Measurements from ENCODE around the gene TLE2. TPM values are rescaled to one million over a fixed set of nuclear protein-coding genes. Genes with fewer than 3 reads are reported as not detected.

The TLE2 gene
- total and polyA plus RNA-seq, 4 experiments from 2014 or later = 5.5 to 23.1 (median 14.0) TPM

- Mint-ChIP-seq H3K4me3 (peak overlapping the region; percentile 90 to 96 (median 92)), H3K27me3 (no peaks in the 10 kb centered on the region), H3K4me1 (peaks cover 18 to 56% (median 37%) of the 10 kb centered on the region in 4 donors), H3K27ac (peak overlapping the region; percentile 88 to 97 (median 93)), H3K9me3 (no peaks in the 10 kb centered on the region), H3K36me3 (peaks cover 31 to 38% of the 10 kb centered on the region in 2 donors)
- H3K4me1 ChIP-seq (ENCODE audit: insufficient read depth, low read length) = peaks cover 64% of the 10 kb centered on the region
- peak overlapping the region; percentile 63 to 67 for H3K4me3 ChIP-seq (ENCODE audit: low read length in 2 of 2)
- H3K27me3 ChIP-seq (ENCODE audit: insufficient read depth, low read length) = no peaks in the 10 kb centered on the region
- peaks cover 37% of the 10 kb centered on the region for H3K36me3 ChIP-seq (ENCODE audit: insufficient read depth, low read length)
- CTCF ChIA-PET (ENCODE audit: partially characterized antibody) = interaction anchor here (0.6 to 2.4 kb wide), 8 partner anchors 9 to 101 kb away, joined by 3 to 16 read pairs (median 5); no protein-coding TSS in a partner anchor
- DNase-seq = peak; percentile 75 to 87 (median 86)
- peak overlapping the region; percentile 59 for H3K27ac ChIP-seq (ENCODE audit: low read depth, low read length)
- intact Hi-C loops (cut with micrococcal nuclease) = loop anchor here (1.0 to 5.0 kb wide), 6 partner anchors 14 to 279 kb away; partner anchors contain the start of genes NCLN and SGTA
- POLR2A ChIA-PET (ENCODE audit: partially characterized antibody) = interaction anchor here (0.6 to 16.1 kb wide), 21 partner anchors 9 to 585 kb away, joined by 3 to 555 read pairs (median 7); partner anchors contain the start of genes GADD45B, NCLN and TLE6
- H3K9me3 ChIP-seq (ENCODE audit: control insufficient read depth in 1 of 2, low read length in 2 of 2) = no peaks in the 10 kb centered on the region
These were observed 32.4 kb upstream of the TLE2 start for GRCh38 chr19:3061182-3062161.

DNA sequence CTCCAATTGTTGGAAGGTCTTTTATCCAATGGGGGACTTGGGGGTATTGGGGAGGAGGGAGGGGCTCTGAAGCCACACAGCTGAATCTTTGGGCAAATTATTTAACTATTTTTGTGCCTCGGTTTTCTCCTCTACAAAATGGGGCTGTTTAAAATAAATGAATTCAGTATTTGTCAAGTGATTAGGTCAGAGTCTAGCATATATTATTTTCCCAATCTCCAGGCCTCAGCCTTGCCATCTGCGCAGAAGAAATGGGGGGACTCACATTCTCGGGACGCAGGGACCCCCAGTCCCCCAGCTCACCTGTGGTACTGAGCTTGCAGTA, 31.7 kb upstream of the TLE2 start:
- ChIA-PET CTCF (ENCODE audit: partially characterized antibody) (interaction anchor here (0.7 to 2.4 kb wide), 8 partner anchors 8 to 102 kb away, joined by 3 to 16 read pairs (median 5); no protein-coding TSS in a partner anchor), POLR2A (ENCODE audit: partially characterized antibody) (interaction anchor here (0.8 to 16.1 kb wide), 18 partner anchors 9 to 585 kb away, joined by 3 to 555 read pairs (median 7); partner anchors contain the start of genes GADD45B, NCLN and TLE6)
- intact Hi-C loops (cut with micrococcal nuclease) = loop anchor here (1.0 to 5.0 kb wide), 5 partner anchors 14 to 124 kb away; partner anchors contain the start of gene NCLN
- peak overlapping the region; percentile 90 to 96 (median 92) for H3K4me3 Mint-ChIP-seq
- Histone ChIP-seq H3K4me3 (ENCODE audit: low read length in 2 of 2) (peak overlapping the region; percentile 63 to 67), H3K36me3 (ENCODE audit: insufficient read depth, low read length) (peaks cover 40% of the 10 kb centered on the region), H3K9me3 (ENCODE audit: control insufficient read depth in 1 of 2, low read length in 2 of 2) (no peaks in the 10 kb centered on the region), H3K4me1 (ENCODE audit: insufficient read depth, low read length) (peaks cover 67% of the 10 kb centered on the region), H3K27ac (ENCODE audit: low read depth, low read length) (peak overlapping the region; percentile 59), H3K27me3 (ENCODE audit: insufficient read depth, low read length) (no peaks in the 10 kb centered on the region)
- H3K27ac Mint-ChIP-seq = peak overlapping the region; percentile 88 to 97 (median 93)
- H3K4me1 Mint-ChIP-seq = peaks cover 18 to 57% (median 37%) of the 10 kb centered on the region in 4 donors
- no peaks in the 10 kb centered on the region for H3K9me3 Mint-ChIP-seq
- peaks cover 32 to 40% of the 10 kb centered on the region in 2 donors for H3K36me3 Mint-ChIP-seq
- no peak for DNase-seq
- H3K27me3 Mint-ChIP-seq = no peaks in the 10 kb centered on the region

DNA sequence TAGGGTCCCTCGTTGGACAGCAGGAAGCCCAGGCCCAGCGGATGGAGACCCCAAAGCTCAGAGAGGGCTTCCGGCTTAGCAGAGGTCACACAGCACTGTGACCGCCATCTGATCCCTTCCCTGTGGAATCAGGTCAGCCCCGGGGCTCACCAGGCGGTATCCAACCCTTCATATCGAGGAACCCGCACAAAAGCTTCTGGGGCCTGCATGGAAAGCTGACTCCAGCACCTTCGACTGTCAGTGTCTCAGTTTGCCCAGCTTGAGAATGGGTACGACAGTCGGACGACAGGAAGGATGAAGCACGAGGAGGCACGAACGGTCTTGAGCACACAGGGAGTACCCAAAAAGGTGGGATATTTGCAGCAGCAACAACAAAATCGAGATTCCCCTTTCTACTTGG, 30.6 kb upstream of the TLE2 start:
- CTCF ChIA-PET (ENCODE audit: partially characterized antibody) = interaction anchor here (0.8 to 2.4 kb wide), 3 partner anchors 16 to 24 kb away, joined by 3 to 16 read pairs (median 4); no protein-coding TSS in a partner anchor
- no peak for DNase-seq
- Mint-ChIP-seq H3K36me3 (peaks cover 37 to 51% of the 10 kb centered on the region in 2 donors), H3K4me1 (peaks cover 23 to 64% (median 43%) of the 10 kb centered on the region in 4 donors), H3K27me3 (no peaks in the 10 kb centered on the region), H3K4me3 (peak overlapping the region; percentile 90 to 96 (median 92)), H3K9me3 (no peaks in the 10 kb centered on the region), H3K27ac (peak overlapping the region; percentile 83 to 97 (median 93))
- POLR2A ChIA-PET (ENCODE audit: partially characterized antibody) = interaction anchor here (0.7 to 16.1 kb wide), 11 partner anchors 7 to 125 kb away, joined by 3 to 555 read pairs (median 13); partner anchors contain the start of genes NCLN and TLE6
- Histone ChIP-seq H3K9me3 (ENCODE audit: control insufficient read depth in 1 of 2, low read length in 2 of 2) (no peaks in the 10 kb centered on the region), H3K4me1 (ENCODE audit: insufficient read depth, low read length) (peaks cover 73% of the 10 kb centered on the region), H3K27me3 (ENCODE audit: insufficient read depth, low read length) (no peaks in the 10 kb centered on the region), H3K36me3 (ENCODE audit: insufficient read depth, low read length) (peaks cover 52% of the 10 kb centered on the region), H3K27ac (ENCODE audit: low read depth, low read length) (peak overlapping the region; percentile 59), H3K4me3 (ENCODE audit: low read length in 2 of 2) (peak overlapping the region in 1 of 2 donors; percentile 63)
- intact Hi-C loops (cut with micrococcal nuclease) = loop anchor here (5.0 kb wide), 2 partner anchors 43 to 107 kb away; no protein-coding TSS in a partner anchor

DNA sequence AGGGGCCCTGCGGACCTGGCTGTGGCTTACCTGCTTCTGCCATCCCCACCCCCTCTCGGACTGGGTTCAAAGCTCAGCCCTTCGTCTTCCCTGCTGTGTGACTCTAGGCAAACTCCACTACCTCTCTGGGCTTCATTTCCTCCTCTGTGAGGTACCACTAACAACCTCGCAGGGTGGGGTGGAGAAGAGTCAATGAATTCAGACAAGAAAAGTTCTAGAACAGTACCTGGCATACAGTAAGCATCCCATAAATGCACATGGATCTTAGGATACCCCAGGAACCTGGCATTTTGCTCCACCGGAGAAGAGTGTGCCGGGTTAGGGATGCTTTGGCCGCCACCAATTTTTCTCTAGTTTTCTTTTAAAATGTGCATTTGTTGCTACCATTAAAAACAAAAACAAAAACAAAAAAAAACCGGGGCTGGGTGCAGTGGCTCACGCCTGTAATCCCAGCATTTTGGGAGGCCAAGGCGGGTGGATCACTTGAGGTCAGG, 29.8 kb upstream of the TLE2 start:
- peaks cover 58% of the 10 kb centered on the region for H3K36me3 ChIP-seq (ENCODE audit: insufficient read depth, low read length)
- Mint-ChIP-seq H3K4me3 (peak overlapping the region in 6 of 8 donors; percentile 26 to 51 (median 40)), H3K27me3 (no peaks in the 10 kb centered on the region), H3K36me3 (peaks cover 44 to 57% of the 10 kb centered on the region in 2 donors), H3K4me1 (peaks cover 25 to 67% (median 47%) of the 10 kb centered on the region in 4 donors), H3K27ac (peak overlapping the region in 4 of 7 donors; percentile 50 to 96 (median 84)), H3K9me3 (no peaks in the 10 kb centered on the region)
- CTCF ChIA-PET (ENCODE audit: partially characterized antibody) = interaction anchor here (0.8 to 2.4 kb wide), 4 partner anchors 13 to 108 kb away, joined by 3 to 16 read pairs (median 4); no protein-coding TSS in a partner anchor
- H3K27ac ChIP-seq (ENCODE audit: low read depth, low read length) = peak overlapping the region; percentile 11
- H3K4me1 ChIP-seq (ENCODE audit: insufficient read depth, low read length) = peaks cover 69% of the 10 kb centered on the region
- intact Hi-C loops (cut with micrococcal nuclease) = no loop called here
- no peak for DNase-seq
- H3K4me3 ChIP-seq (ENCODE audit: low read length in 2 of 2) = no peak overlapping the region
- H3K9me3 ChIP-seq (ENCODE audit: control insufficient read depth in 1 of 2, low read length in 2 of 2) = no peaks in the 10 kb centered on the region
- POLR2A ChIA-PET (ENCODE audit: partially characterized antibody) = interaction anchor here (0.5 to 16.1 kb wide), 7 partner anchors 9 to 632 kb away, joined by 3 to 555 read pairs (median 6); partner anchors contain the start of genes NCLN and TIMM13
- H3K27me3 ChIP-seq (ENCODE audit: insufficient read depth, low read length) = no peaks in the 10 kb centered on the region

DNA sequence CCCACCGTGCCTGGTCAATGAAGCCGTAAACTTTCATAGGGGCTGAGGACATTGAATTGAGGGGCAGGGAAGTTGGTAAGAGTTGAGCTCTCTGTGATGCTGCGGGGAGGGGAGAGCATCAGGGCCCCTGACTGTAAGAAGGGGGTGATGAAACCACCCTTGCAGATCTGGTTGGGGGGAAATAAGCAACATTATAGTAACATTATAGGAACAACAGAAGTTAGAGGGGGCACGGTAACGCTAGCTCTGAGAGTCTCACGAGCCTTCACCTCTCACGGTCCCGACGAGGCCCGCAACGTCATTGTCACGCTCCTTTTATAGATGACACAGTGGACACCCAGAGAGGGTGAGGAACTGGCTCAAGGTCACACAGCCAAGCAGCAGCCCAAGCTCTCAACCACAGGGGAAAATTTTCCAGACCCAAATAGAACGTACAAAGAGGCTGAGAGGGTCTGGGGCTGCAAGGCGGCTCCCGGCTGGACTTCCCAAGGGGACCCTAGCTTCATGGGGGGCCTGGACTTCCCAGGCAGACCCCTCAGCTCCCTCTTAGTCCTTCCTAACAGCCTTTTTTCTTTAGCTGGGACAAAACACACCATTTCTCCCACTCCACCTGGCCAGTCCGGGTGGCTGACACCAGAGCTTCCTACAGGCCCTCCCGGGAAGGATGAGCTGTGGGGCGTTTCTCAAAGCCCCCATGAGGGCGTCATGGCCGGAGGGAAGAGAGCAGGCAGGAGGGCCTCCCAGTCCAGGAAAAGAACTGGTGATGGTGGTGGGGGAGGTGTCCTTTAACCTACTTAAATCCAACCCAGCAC, 29.1 kb upstream of the TLE2 start:
- H3K4me3 Mint-ChIP-seq = peak overlapping the region; percentile 41 to 69 (median 56)
- Histone ChIP-seq H3K27ac (ENCODE audit: low read depth, low read length) (peak overlapping the region; percentile 11), H3K36me3 (ENCODE audit: insufficient read depth, low read length) (peaks cover 58% of the 10 kb centered on the region), H3K4me3 (ENCODE audit: low read length in 2 of 2) (no peak overlapping the region), H3K4me1 (ENCODE audit: insufficient read depth, low read length) (peaks cover 67% of the 10 kb centered on the region), H3K9me3 (ENCODE audit: control insufficient read depth in 1 of 2, low read length in 2 of 2) (no peaks in the 10 kb centered on the region), H3K27me3 (ENCODE audit: insufficient read depth, low read length) (no peaks in the 10 kb centered on the region)
- H3K27me3 Mint-ChIP-seq = no peaks in the 10 kb centered on the region
- H3K9me3 Mint-ChIP-seq = no peaks in the 10 kb centered on the region
- peak overlapping the region; percentile 50 to 86 (median 66) for H3K27ac Mint-ChIP-seq
- peaks cover 23 to 60% (median 45%) of the 10 kb centered on the region in 4 donors for H3K4me1 Mint-ChIP-seq
- ChIA-PET POLR2A (ENCODE audit: partially characterized antibody) (interaction anchor here (1.0 to 16.1 kb wide), 2 partner anchors 17 to 81 kb away, joined by 4 to 555 read pairs; partner anchors contain the start of gene TLE6), CTCF (ENCODE audit: partially characterized antibody) (interaction anchor here (1.0 to 1.5 kb wide), 2 partner anchors 13 to 107 kb away, joined by 3 to 5 read pairs; no protein-coding TSS in a partner anchor)
- no peak for DNase-seq
- peaks cover 44 to 57% of the 10 kb centered on the region in 2 donors for H3K36me3 Mint-ChIP-seq
- intact Hi-C loops (cut with micrococcal nuclease) = no loop called here

DNA sequence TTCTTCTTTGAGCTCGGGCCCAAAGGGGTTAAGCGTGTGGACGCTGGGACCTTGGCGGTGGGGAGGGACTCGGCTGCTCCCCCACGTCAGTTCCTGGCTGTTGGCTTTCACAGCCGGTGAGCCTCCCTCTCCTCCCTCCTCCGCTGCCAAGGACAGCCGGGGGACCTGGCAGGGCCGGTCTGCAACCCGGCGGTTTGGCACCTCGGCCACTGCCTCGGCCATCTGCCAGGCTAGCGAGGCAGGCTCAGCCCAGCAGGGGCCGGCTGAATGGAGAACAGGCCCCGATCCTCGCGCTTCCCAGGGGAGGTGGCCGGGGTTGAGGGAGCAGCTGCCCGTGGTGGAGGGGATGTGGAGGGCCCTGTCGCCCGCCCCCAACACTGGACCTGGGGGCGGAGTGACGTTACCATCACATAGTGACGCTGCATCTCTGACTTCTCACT, 28.2 kb upstream of the TLE2 start:
- intact Hi-C loops (cut with micrococcal nuclease) = no loop called here
- Histone ChIP-seq H3K36me3 (ENCODE audit: insufficient read depth, low read length) (peaks cover 58% of the 10 kb centered on the region), H3K27ac (ENCODE audit: low read depth, low read length) (peak overlapping the region; percentile 9), H3K4me1 (ENCODE audit: insufficient read depth, low read length) (peaks cover 60% of the 10 kb centered on the region), H3K27me3 (ENCODE audit: insufficient read depth, low read length) (no peaks in the 10 kb centered on the region), H3K9me3 (ENCODE audit: control insufficient read depth in 1 of 2, low read length in 2 of 2) (no peaks in the 10 kb centered on the region), H3K4me3 (ENCODE audit: low read length in 2 of 2) (no peak overlapping the region)
- ChIA-PET POLR2A (ENCODE audit: partially characterized antibody) (interaction anchor here (1.0 to 16.1 kb wide), 2 partner anchors 16 to 80 kb away, joined by 4 to 555 read pairs; partner anchors contain the start of gene TLE6), CTCF (ENCODE audit: partially characterized antibody) (interaction anchor here (1.5 kb wide), 1 partner anchor 14 kb away, joined by 3 read pairs; no protein-coding TSS in a partner anchor)
- Mint-ChIP-seq H3K36me3 (peaks cover 44 to 56% of the 10 kb centered on the region in 2 donors), H3K4me3 (no peak overlapping the region), H3K27me3 (no peaks in the 10 kb centered on the region), H3K4me1 (peaks cover 21 to 54% (median 39%) of the 10 kb centered on the region in 4 donors), H3K9me3 (no peaks in the 10 kb centered on the region), H3K27ac (peak overlapping the region in 3 of 7 donors; percentile 59 to 73 (median 63))
- no peak for DNase-seq
